ENCODE data around the gene SMC6. TPM values are rescaled to one million over a fixed set of nuclear protein-coding genes. Genes with fewer than 3 reads are reported as not detected.

The SMC6 gene, protein sequence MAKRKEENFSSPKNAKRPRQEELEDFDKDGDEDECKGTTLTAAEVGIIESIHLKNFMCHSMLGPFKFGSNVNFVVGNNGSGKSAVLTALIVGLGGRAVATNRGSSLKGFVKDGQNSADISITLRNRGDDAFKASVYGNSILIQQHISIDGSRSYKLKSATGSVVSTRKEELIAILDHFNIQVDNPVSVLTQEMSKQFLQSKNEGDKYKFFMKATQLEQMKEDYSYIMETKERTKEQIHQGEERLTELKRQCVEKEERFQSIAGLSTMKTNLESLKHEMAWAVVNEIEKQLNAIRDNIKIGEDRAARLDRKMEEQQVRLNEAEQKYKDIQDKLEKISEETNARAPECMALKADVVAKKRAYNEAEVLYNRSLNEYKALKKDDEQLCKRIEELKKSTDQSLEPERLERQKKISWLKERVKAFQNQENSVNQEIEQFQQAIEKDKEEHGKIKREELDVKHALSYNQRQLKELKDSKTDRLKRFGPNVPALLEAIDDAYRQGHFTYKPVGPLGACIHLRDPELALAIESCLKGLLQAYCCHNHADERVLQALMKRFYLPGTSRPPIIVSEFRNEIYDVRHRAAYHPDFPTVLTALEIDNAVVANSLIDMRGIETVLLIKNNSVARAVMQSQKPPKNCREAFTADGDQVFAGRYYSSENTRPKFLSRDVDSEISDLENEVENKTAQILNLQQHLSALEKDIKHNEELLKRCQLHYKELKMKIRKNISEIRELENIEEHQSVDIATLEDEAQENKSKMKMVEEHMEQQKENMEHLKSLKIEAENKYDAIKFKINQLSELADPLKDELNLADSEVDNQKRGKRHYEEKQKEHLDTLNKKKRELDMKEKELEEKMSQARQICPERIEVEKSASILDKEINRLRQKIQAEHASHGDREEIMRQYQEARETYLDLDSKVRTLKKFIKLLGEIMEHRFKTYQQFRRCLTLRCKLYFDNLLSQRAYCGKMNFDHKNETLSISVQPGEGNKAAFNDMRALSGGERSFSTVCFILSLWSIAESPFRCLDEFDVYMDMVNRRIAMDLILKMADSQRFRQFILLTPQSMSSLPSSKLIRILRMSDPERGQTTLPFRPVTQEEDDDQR
- total RNA-seq (10 to 100 TPM in 1 of 9 donors, 1 to 10 TPM in 8; 4.2 to 18.6 (median 8.3) TPM), polyA plus RNA-seq (1 to 10 TPM; 4.8 to 10.0 (median 6.8) TPM)
- long read RNA-seq, donor 1 = 0 reads
- long read RNA-seq, donor 2 = 0 reads
- long read RNA-seq, donor 3 = 0 reads
- long read RNA-seq, donor 4, partial matches to known transcripts = 7 of 7 reads
- long read RNA-seq, donor 4, other reads (novel, unspliced or antisense) = 0 of 7 reads
- long read RNA-seq, donor 5, full-length matches to known transcripts = 8 of 13 reads
- long read RNA-seq, donor 5, partial matches to known transcripts = 2 of 13 reads
- long read RNA-seq, donor 5, other reads (novel, unspliced or antisense) = 3 of 13 reads
- long read RNA-seq, donor 6, partial matches to known transcripts = 8 of 11 reads
- long read RNA-seq, donor 6, other reads (novel, unspliced or antisense) = 3 of 11 reads
- long read RNA-seq, donor 7 = 0 reads
- long read RNA-seq, donor 8, full-length matches to known transcripts = 1 of 1 reads
- long read RNA-seq, donor 8, partial matches to known transcripts = 0 of 1 reads
- long read RNA-seq, donor 8, other reads (novel, unspliced or antisense) = 0 of 1 reads
- long read RNA-seq, donor 9, partial matches to known transcripts = 9 of 11 reads
- long read RNA-seq, donor 9, other reads (novel, unspliced or antisense) = 0 of 11 reads
- long read RNA-seq, donor 10 = 0 reads

DNA sequence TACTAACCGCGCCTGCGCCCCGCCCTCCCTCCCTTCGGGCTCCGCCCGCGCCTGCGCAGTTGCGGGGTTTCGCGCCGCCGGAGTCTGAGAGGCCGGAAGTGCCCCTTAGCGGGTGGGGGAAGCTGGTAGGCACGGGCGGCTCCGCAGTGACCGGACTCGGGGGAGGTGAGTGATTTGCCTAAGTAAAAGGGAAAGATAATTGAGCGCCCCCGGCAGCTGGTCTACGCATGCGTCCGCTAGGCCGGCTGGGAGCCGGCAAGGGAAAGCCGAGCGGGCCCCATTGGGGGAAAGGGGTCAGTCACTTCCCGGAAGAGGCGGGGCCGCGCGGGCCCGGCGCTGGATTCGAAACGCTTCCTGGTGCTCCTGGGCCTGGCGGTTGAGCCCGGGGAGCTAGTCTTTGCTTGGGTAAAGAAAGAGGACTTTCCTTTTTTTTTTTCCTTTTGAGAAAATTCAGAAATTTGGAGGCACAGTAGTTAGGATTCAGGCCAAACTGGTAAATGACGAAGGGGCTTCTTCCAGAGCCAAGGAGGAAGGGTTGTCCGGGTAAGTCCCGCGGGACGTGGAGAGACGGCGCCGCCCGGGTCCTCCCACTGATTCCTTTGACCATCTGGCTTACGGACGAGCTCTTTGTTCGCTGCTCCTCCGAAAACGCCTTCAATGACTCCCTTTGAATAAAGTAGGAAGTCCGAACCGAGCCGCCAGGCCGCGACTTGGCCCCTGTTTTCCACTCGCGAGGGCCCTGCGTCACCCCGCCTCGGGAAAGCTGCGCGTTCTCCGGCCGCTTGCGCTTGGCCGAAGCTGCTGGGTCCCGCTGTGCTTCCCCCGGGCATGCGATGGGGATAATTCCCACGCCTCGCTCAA lies at the start of gene SMC6, which contains the start of gene GEN1:
SMC6 (minus strand) TSS at position 8 of the 861 bp plus-strand sequence. CDS start 7,864 bp downstream, outside the sequence.
GEN1 (plus strand) TSS at position 336 of the 861 bp plus-strand sequence. CDS start 5,806 bp downstream, outside the sequence.
- no peaks in the 10 kb centered on the region for H3K9me3 ChIP-seq (replicated peaks in 1 of 3)
- intact Hi-C loops (cut with DNase I) = no loop called here
- H3K27me3 ChIP-seq = no peaks in the 10 kb centered on the region
- peak; percentile 85 to 91 (median 88) for DNase-seq
- peak within 1 kb of the TSS; percentile 60 to 85 (median 78) for H3K4me3 ChIP-seq
- 0 to 2% (median 1%) methylated on average over 39 to 76 of the region's 76 CpGs for WGBS, 4 donors
- peaks cover 8 to 19% of the 10 kb centered on the region in 2 donors for H3K4me1 ChIP-seq (replicated peaks in 1 of 2)
- TF ChIP-seq, protein P1, sequence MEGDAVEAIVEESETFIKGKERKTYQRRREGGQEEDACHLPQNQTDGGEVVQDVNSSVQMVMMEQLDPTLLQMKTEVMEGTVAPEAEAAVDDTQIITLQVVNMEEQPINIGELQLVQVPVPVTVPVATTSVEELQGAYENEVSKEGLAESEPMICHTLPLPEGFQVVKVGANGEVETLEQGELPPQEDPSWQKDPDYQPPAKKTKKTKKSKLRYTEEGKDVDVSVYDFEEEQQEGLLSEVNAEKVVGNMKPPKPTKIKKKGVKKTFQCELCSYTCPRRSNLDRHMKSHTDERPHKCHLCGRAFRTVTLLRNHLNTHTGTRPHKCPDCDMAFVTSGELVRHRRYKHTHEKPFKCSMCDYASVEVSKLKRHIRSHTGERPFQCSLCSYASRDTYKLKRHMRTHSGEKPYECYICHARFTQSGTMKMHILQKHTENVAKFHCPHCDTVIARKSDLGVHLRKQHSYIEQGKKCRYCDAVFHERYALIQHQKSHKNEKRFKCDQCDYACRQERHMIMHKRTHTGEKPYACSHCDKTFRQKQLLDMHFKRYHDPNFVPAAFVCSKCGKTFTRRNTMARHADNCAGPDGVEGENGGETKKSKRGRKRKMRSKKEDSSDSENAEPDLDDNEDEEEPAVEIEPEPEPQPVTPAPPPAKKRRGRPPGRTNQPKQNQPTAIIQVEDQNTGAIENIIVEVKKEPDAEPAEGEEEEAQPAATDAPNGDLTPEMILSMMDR (IDR thresholded peaks at IDR 0.05) = no peak
- no peak for TF ChIP-seq POLR2A (IDR thresholded peaks at IDR 0.05)
- peak within 1 kb of the TSS; percentile 82 to 99 (median 97) for H3K27ac ChIP-seq
- H3K36me3 ChIP-seq (replicated peaks in 1 of 2) = no peaks in the 10 kb centered on the region

DNA sequence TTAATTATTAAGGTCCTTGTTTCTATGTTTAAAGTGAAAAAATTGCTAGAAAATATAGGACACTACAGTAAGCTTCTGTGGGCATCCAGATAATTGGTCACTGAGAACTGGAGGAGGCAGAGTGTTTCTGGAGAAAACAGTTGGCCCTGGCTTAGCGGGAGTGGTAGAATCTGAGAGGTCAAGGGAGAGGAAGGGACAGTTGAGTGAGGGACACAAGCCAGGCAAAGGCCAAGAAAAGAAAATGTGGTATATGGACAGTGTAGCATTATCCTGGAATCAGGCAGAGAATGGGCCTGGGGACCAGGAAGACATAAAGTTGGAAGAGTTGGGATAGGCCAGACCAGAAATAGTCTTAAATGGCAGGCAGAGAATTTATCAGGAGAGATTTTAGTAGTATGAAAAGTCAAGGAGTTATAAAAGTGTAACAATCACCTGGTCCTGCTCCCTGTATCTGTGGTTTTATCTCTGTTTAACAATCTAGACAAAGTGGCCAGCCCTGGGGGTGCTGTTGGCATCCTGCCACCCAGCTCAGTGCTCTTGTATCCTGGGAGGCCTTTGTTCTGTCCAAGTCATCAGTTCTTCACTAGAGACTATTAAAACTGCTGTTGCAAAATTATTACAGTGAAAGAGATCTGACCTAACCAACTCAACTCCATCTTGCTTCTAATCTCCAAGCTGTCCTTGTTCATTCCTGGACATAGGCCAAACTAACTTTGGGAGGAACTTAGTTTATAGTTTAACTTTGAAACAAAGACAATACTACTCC lies 47.3 kb upstream of the SMC6 start:
- no peaks in the 10 kb centered on the region for H3K36me3 ChIP-seq (replicated peaks in 1 of 2)
- H3K27ac ChIP-seq = no peak overlapping the region
- no peak for TF ChIP-seq POLR2A (IDR thresholded peaks at IDR 0.05)
- TF ChIP-seq, protein P1 (IDR thresholded peaks at IDR 0.05) = no peak
- no peaks in the 10 kb centered on the region for H3K9me3 ChIP-seq (replicated peaks in 1 of 3)
- no peaks in the 10 kb centered on the region for H3K27me3 ChIP-seq
- 78 to 94% (median 81%) methylated on average over 1 of the region's 1 CpG for WGBS, 4 donors
- no peak for DNase-seq
- no peaks in the 10 kb centered on the region for H3K4me1 ChIP-seq (replicated peaks in 1 of 2)
- intact Hi-C loops (cut with DNase I) = no loop called here
- H3K4me3 ChIP-seq = no peak overlapping the region

DNA sequence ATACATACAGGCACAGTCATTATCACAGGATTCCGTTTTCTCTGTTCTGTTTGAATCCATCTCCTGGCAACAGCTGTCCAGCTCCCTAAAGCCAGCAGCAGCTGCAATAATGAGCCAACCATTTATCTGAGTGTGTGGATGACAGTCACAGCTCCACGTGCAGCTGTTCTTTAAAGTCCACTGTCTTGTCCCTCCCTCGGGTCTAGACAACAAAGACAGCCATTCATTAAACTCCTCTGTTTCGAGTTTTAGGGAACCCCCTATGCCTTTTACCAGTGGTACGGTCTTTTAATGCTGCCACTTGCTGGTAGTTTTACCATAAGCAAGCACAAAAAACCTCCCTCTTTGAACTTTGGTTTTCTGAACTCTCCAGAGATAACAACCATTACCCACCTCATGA lies 46.6 kb upstream of the SMC6 start:
- intact Hi-C loops (cut with DNase I) = no loop called here
- DNase-seq = peak in 1 of 7 donors; percentile 77
- Histone ChIP-seq H3K9me3 (replicated peaks in 1 of 3) (no peaks in the 10 kb centered on the region), H3K4me1 (replicated peaks in 1 of 2) (no peaks in the 10 kb centered on the region), H3K27ac (no peak overlapping the region), H3K4me3 (no peak overlapping the region), H3K27me3 (no peaks in the 10 kb centered on the region), H3K36me3 (replicated peaks in 1 of 2) (no peaks in the 10 kb centered on the region)
- TF ChIP-seq POLR2A (IDR thresholded peaks at IDR 0.05) = no peak
- WGBS, 4 donors = 60 to 77% (median 68%) methylated on average over 4 to 5 of the region's 5 CpGs

Data from adrenal gland (tissue), 19 donors.